Esophagus muscularis mucosa (tissue), 4 donors: ENCODE data around the gene GLTP. TPM values are rescaled to one million over a fixed set of nuclear protein-coding genes. Genes with fewer than 3 reads are reported as not detected.
A peak's percentile ranks its signal among the peaks of the same experiment; 100 is the strongest.
"Not testable (repeated sequence)": the region's sequence is repeated elsewhere in the genome, so short reads cannot be mapped to it uniquely, and the experiment has no call there.

Experiments used
- DNase-seq: peaks from one replicate; pipeline ENCODE4 v3.0.0-alpha.2; 2017; ENCODE audit errors: extremely low spot score
- H3K27ac ChIP-seq, 4 donors: fragments of 200-600 bp; sonication (generic); replicated peaks in 1 of 4; 1 replicate in 3 of 4; 2 replicates in 1 of 4; pipeline ENCODE4 v1.5.1; 2016 to 2019; ENCODE audit warnings: mild to moderate bottlenecking in 1 of 4
- H3K27me3 ChIP-seq, 4 donors: fragments of 200-600 bp; sonication (generic); one replicate each; pipeline versions ENCODE4 v1.5.1 to v1.6.0; 2016 to 2019
- H3K36me3 ChIP-seq, 4 donors: fragments of 200-600 bp; sonication (generic); one replicate each; pipeline ENCODE4 v1.5.1; 2016 to 2019
- H3K4me1 ChIP-seq, 4 donors: fragments of 200-600 bp; sonication (generic); one replicate each; pipeline ENCODE4 v1.5.1; 2016 to 2019
- H3K4me3 ChIP-seq, 4 donors: fragments of 200-600 bp; sonication (generic); 1 replicate in 2 of 4; 2 replicates in 2 of 4; pipeline ENCODE4 v1.5.1; 2016 to 2019; ENCODE audit warnings: mild to moderate bottlenecking in 4 of 4, moderate library complexity in 1 of 4
- H3K9me3 ChIP-seq, 4 donors: fragments of 200-600 bp; sonication (generic); 1 replicate in 3 of 4; 2 replicates in 1 of 4; pipeline ENCODE4 v1.5.1; 2016 to 2019
- EP300 ChIP-seq: sonication (generic); formaldehyde crosslinking; IDR thresholded peaks from one replicate; pipeline ENCODE4 v1.6.1; 2017; ENCODE audit warnings: antibody characterized with exemption
- POLR2A ChIP-seq: fragments of 450-650 bp; IDR thresholded peaks from one replicate; pipeline ENCODE4 v1.6.1; 2017; ENCODE audit warnings: antibody characterized with exemption, moderate library complexity, mild to moderate bottlenecking, low read depth
- POLR2AphosphoS5 ChIP-seq, 2 donors: sonication (generic); formaldehyde crosslinking; IDR thresholded peaks; one replicate each; pipeline ENCODE4 v1.6.1; 2017; ENCODE audit warnings: antibody characterized with exemption in 2 of 2
- WGBS: methylation state at CpG from one replicate; pipeline ENCODE4 v1.1.5; 2018; 5-methylcytosine and 5-hydroxymethylcytosine counted together
- intact Hi-C: fragments of 100-400 bp; cut with DNase I; formaldehyde crosslinking; loops from one replicate; pipeline ENCODE4 v1.15.1; 2023
- total RNA-seq, 4 donors: library from RNA; depleted of rRNA; stranded (reverse); fragments of >200 nt; gene quantifications; one replicate each; pipeline versions ENCODE4 v1.1.0 to v1.2.1, GENCODE V29; 2016
- TF ChIP-seq, protein P1 (sequence below), 3 experiments: fragments of 200-600 bp in 2 of 3; fragments of 450-650 bp in 1 of 3; sonication (generic) in 2 of 3; IDR thresholded peaks; one replicate each; pipeline ENCODE4 v1.5.1; 2017 to 2019; ENCODE audit warnings: antibody characterized with exemption in 3 of 3, mild to moderate bottlenecking in 2 of 3, moderate library complexity in 1 of 3

The GLTP gene, protein sequence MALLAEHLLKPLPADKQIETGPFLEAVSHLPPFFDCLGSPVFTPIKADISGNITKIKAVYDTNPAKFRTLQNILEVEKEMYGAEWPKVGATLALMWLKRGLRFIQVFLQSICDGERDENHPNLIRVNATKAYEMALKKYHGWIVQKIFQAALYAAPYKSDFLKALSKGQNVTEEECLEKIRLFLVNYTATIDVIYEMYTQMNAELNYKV
- total RNA-seq = 10 to 100 TPM; 37.0 to 47.7 (median 39.6) TPM

DNA sequence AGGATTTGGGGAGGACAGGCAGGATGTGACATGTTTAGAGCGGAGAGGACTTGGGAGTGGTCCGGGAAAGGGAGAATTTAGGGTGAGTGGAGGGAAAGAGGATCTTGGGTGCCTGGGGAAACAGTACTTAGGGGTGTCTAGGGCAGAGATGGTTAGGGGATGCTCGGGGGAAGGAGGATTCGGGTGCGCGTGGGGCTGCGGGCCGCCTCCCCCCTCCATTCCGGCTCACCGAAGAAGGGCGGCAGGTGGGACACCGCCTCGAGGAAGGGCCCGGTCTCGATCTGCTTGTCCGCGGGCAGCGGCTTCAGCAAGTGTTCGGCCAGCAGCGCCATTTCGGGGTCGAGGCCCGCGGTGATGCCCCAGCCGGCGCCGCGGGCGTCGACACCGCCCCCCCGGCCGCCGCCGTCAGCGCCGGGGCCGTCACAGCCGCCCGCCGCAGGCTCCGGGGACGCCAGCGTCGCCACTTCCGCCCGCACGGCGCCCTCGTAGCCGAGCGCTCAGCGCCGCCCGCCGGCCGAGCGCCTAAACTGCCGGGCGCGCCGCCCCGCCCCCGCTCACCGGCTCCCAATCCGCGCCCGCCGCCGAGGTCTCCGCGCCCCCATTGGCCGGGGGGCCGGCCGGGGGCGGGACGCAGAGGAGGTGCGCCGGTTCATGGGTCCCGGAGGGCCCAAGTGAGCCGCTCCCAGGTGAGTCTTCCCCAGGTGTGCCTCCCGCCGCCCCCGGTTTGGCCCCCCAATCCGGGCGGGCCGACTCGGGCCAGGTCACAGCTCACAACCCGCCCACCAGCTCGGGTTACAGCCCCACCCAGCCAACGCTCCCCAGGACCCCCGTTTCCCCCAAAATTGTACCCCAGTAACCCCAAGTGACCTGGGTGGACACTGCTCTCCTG, at the start of gene GLTP:
TSS of gene GLTP (minus strand) at position 499 of the 889 bp plus-strand sequence. CDS start at position 332, 167 bp downstream.
- Histone ChIP-seq H3K4me1 (peaks cover 24 to 43% (median 32%) of the 10 kb centered on the region in 4 donors), H3K4me3 (peak within 1 kb of the TSS; percentile 83 to 92 (median 86)), H3K9me3 (no peaks in the 10 kb centered on the region), H3K36me3 (no peaks in the 10 kb centered on the region), H3K27me3 (no peaks in the 10 kb centered on the region), H3K27ac (peak within 1 kb of the TSS; percentile 76 to 84 (median 83))
- WGBS = 0% methylated on average over 9 of the region's 92 CpGs
- no peak for DNase-seq
- intact Hi-C loops = no loop called here
- TF ChIP-seq EP300 = no peak
- TF ChIP-seq, protein P1, sequence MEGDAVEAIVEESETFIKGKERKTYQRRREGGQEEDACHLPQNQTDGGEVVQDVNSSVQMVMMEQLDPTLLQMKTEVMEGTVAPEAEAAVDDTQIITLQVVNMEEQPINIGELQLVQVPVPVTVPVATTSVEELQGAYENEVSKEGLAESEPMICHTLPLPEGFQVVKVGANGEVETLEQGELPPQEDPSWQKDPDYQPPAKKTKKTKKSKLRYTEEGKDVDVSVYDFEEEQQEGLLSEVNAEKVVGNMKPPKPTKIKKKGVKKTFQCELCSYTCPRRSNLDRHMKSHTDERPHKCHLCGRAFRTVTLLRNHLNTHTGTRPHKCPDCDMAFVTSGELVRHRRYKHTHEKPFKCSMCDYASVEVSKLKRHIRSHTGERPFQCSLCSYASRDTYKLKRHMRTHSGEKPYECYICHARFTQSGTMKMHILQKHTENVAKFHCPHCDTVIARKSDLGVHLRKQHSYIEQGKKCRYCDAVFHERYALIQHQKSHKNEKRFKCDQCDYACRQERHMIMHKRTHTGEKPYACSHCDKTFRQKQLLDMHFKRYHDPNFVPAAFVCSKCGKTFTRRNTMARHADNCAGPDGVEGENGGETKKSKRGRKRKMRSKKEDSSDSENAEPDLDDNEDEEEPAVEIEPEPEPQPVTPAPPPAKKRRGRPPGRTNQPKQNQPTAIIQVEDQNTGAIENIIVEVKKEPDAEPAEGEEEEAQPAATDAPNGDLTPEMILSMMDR (IDR thresholded peaks at IDR 0.05) = peak; percentile 60 to 97 (median 78)

GRCh38 chr12:109929326-109929725, 49.0 kb upstream of the GLTP start:
- H3K4me1 ChIP-seq, intact Hi-C loops, H3K9me3 ChIP-seq, H3K4me3 ChIP-seq, DNase-seq, H3K27ac ChIP-seq, H3K27me3 ChIP-seq: not testable (repeated sequence)
- WGBS = 95% methylated on average over 14 of the region's 14 CpGs
- H3K36me3 ChIP-seq = peaks cover 24 to 82% (median 67%) of the 10 kb centered on the region in 4 donors

- 96% methylated on average over 11 of the region's 12 CpGs for WGBS
- Histone ChIP-seq H3K27me3 (no peaks in the 10 kb centered on the region), H3K4me1 (peaks cover 0 to 7% (median 0%) of the 10 kb centered on the region in 4 donors), H3K4me3 (no peak overlapping the region), H3K36me3 (peaks cover 18 to 73% (median 57%) of the 10 kb centered on the region in 4 donors), H3K9me3 (no peaks in the 10 kb centered on the region), H3K27ac (no peak overlapping the region)
- intact Hi-C loops = no loop called here
- TF ChIP-seq, protein P1 (IDR thresholded peaks at IDR 0.05) = no peak
- TF ChIP-seq POLR2AphosphoS5 (IDR thresholded peaks at IDR 0.05) (no peak), POLR2A (no peak), EP300 (no peak)
- no peak for DNase-seq
Measured at GRCh38 chr12:109928058-109928656, 47.8 kb upstream of the GLTP start.

- no peak for TF ChIP-seq POLR2AphosphoS5 (IDR thresholded peaks at IDR 0.05)
- TF ChIP-seq, protein P1 (IDR thresholded peaks at IDR 0.05) = peak; percentile 26 to 56 (median 40)
- intact Hi-C loops = no loop called here
- 72% methylated on average over 8 of the region's 8 CpGs for WGBS
- Histone ChIP-seq H3K27me3 (no peaks in the 10 kb centered on the region), H3K4me1 (peaks cover 0 to 7% (median 0%) of the 10 kb centered on the region in 4 donors), H3K9me3 (no peaks in the 10 kb centered on the region), H3K4me3 (no peak overlapping the region), H3K27ac (no peak overlapping the region), H3K36me3 (peaks cover 13 to 73% (median 52%) of the 10 kb centered on the region in 4 donors)
- DNase-seq = no peak
Measured at GRCh38 chr12:109927622-109928021, 47.3 kb upstream of the GLTP start.
